22Rv1 (cell line): ENCODE measurements around the gene DNHD1.
A peak's percentile ranks its signal among the peaks of the same experiment; 100 is the strongest.

ENCODE experiments used
- H3K27ac ChIP-seq: fragments of 450-650 bp; 2 replicates; pipeline ENCODE4 v1.5.1; 2017
- ZFX ChIP-seq: fragments of 450-650 bp; IDR thresholded peaks from 2 replicates; pipeline ENCODE4 v1.6.1; 2017; ENCODE audit warnings: antibody characterized with exemption, borderline replicate concordance
- TF ChIP-seq, protein P1 (sequence below): fragments of 450-650 bp; IDR thresholded peaks from 2 replicates; pipeline ENCODE4 v1.5.1; 2017; ENCODE audit warnings: mild to moderate bottlenecking

DNHD1 gene

DNA sequence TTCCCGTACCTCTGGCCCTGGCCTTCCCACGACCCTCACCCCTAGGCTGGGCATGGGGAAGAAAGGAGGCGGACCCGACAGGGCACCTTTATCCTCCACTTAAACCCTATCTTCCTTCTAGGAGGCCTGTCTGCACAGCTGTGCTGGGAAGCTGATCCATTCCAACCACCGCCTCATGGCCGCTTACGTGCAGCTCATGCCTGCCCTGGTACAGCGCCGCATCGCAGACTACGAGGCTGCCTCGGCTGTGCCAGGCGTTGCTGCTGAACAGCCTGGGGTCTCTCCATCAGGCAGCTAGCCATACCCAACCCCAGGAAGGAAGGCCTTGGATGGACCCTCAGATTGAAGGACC is 15.2 kb upstream of the DNHD1 start:
- peak overlapping the region; percentile 100 for H3K27ac ChIP-seq
- TF ChIP-seq ZFX: no peak
- TF ChIP-seq, protein P1, sequence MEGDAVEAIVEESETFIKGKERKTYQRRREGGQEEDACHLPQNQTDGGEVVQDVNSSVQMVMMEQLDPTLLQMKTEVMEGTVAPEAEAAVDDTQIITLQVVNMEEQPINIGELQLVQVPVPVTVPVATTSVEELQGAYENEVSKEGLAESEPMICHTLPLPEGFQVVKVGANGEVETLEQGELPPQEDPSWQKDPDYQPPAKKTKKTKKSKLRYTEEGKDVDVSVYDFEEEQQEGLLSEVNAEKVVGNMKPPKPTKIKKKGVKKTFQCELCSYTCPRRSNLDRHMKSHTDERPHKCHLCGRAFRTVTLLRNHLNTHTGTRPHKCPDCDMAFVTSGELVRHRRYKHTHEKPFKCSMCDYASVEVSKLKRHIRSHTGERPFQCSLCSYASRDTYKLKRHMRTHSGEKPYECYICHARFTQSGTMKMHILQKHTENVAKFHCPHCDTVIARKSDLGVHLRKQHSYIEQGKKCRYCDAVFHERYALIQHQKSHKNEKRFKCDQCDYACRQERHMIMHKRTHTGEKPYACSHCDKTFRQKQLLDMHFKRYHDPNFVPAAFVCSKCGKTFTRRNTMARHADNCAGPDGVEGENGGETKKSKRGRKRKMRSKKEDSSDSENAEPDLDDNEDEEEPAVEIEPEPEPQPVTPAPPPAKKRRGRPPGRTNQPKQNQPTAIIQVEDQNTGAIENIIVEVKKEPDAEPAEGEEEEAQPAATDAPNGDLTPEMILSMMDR: no peak

DNA sequence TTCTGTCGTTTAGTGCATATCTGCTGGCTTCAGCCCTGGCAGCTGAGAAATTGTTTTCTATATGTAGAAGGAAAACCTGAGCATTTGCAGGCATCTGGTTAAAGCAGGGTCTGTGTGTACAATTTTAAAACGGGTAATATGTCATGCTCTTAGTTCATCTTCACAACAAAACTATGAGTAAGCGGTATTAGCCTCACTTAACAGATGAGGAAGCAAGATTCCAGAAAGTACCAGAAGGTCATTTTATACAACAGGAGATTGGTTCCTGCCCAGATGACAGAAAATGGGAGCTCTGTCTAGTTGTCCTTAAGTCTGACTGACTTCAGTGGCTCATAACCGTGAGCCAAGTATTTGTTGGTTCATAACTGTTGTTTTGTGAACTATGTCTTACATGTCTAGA is 14.6 kb upstream of the DNHD1 start:
- H3K27ac ChIP-seq: peak overlapping the region; percentile 100
- TF ChIP-seq, protein P1: no peak
- no peak for TF ChIP-seq ZFX

DNA sequence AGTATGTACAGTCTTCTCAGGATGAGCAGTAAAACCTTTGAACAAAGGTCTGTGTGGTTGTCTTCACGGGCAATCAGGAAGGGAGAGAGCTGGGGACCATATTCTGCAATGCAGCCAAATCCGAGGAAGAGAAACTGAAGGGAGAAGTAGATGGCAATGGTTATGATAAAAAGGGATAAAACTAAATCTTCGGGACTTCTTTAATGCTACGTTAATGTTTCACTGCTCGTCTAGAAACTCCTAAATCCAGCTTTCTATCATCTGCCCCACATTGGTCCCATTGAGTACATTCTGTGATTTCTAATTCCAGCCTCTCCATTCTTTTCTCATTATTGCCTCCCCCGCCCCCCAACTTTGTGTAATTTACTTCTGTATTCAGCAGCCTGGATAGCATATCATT is 14.1 kb upstream of the DNHD1 start:
- TF ChIP-seq ZFX: no peak
- TF ChIP-seq, protein P1: no peak
- no peak overlapping the region for H3K27ac ChIP-seq

DNA sequence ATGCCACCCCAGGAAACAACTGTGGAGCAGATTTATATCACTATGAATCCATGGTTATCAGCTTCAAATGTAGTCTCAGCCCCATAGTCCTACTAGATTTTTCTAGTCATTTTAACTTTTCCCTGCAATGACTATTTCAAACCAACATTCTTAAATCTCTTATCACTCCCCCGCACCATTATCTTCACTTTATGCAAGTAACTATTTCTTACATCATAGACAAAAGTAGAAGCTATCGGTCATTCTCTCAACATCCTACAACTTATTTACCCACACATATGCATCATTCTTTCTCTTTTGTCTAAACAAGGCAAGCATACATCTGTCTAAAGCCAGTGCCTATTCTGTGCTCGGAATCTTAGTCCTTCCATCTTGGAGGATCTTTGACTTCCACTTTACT is 11.4 kb upstream of the DNHD1 start:
- TF ChIP-seq ZFX: no peak
- TF ChIP-seq, protein P1: no peak

DNA sequence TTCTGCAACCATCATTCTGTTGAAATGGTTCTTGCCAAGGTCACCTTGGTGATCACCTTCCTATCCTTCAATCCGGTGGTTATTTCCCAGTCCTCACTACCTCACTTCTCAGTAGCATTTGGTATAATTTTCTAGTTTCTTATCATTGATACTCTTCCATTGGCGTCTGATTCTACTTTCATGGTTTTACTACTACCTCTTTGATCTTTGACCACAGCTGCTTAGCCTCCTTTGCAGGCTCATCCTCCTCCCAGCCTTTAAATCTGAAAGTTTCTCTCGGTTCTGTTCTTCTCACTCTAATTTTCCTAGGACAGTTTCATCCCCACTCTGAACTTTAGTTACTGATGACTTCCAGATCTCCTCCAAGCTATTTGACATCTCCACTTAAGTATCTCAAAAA is 10.8 kb upstream of the DNHD1 start:
- H3K27ac ChIP-seq: no peak overlapping the region
- TF ChIP-seq, protein P1: no peak
- no peak for TF ChIP-seq ZFX

More for the DNA sequence above, 11.4 kb upstream of the DNHD1 start:
- no peak overlapping the region for H3K27ac ChIP-seq

DNA sequence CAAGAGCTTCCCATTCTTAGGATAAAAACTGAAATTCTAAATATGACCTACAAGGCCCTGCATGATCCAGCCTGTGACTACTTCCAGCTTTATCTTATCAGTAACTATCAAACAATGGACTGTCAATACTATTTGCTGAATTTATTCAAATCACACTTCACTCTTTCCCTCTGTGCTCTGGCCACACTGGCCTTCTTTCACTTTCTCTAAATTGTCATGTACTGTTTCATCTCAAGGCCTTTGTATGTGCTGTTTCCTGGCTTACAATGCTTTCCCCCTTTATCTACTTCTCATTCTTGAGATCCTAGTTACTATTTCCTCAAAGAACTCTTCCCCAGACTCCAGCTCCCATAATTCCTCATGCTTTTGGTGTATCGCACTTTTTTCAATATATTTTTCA is 10.1 kb upstream of the DNHD1 start:
- TF ChIP-seq, protein P1: no peak
- TF ChIP-seq ZFX: no peak
- H3K27ac ChIP-seq: no peak overlapping the region

DNA sequence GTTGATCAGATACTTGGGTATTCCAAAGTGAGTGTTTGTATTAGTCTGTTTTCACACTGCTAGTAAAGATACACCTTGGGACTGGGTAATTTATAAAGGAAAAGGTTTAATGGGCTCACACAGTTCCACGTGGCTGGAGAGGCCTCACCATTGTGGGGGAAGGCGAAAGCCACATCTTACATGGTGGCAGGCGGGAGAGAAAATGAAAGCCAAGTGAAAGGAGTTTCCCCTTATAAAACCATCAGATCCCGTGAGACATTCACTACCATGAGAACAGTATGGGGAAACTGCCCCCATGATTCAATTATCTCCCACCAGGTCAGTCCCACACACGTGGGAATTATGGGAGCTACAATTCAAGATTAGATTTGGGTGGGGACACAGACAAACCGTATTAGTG is 8.7 kb upstream of the DNHD1 start:
- TF ChIP-seq ZFX: no peak
- TF ChIP-seq, protein P1: no peak
- H3K27ac ChIP-seq: peak overlapping the region; percentile 61; the same call in 1 of the 2 replicates
